Stimulated activated CD4-positive, alpha-beta T cell treated with anti-CD3 and anti-CD28 coated beads, TNF-alpha, amount 100 ng/mL, for 1 hour (primary cell): ENCODE results near the gene TMCO5A.
"Not testable (repeated sequence)": the region's sequence is repeated elsewhere in the genome, so short reads cannot be mapped to it uniquely, and the experiment has no call there.

ENCODE experiments used
- DNase-seq, 3 donors: peaks; one replicate each; pipeline ENCODE4 v3.0.0-alpha.2; 2020; ENCODE audit warnings: low read depth in 3 of 3, low spot score in 1 of 3

The TMCO5A gene

DNA sequence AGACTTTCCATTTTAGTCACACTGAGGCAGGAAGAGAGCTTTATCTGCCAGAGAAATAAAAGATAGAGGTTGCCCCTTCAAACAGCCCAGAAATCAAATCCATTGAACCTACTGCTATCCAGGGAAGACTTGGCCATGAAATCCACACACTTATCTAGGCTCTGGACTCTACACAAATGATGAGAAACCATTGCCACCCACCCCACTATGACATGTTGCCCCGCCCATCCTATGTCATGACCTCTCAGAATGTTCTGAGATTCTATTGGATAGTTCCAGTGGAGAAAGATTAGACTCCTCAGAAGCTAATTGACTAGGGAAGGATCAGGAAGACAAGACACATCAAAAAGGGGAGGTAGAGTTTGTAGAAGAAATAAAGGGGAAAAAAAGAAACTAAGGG, at the start of gene TMCO5A:
TMCO5A (plus strand) TSS at position 301 of the 400 bp plus-strand sequence. CDS start 1,684 bp downstream, outside the sequence.
- DNase-seq: no peak

DNA sequence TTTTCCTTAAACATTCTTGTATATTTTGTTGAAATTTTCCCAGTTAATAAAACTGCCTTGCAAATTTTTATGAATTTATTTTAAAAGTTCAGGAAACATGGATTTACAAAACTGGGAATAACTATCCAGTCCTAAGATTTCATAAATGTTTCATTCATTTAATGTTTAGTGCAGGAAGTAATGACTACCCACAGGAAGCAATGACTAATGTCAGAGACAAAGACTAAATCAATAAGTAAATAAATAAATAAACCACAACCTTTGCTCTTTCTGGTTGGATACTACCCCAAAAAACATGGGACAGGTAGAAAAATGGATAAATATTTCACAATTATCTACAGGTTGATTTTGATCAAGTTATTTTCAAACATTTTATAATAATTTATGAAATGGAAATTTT, 48.8 kb upstream of the TMCO5A start:
- DNase-seq: no peak

GRCh38 chr15:37888356-37888755, 46.1 kb upstream of the TMCO5A start:
- no peak for DNase-seq

DNA sequence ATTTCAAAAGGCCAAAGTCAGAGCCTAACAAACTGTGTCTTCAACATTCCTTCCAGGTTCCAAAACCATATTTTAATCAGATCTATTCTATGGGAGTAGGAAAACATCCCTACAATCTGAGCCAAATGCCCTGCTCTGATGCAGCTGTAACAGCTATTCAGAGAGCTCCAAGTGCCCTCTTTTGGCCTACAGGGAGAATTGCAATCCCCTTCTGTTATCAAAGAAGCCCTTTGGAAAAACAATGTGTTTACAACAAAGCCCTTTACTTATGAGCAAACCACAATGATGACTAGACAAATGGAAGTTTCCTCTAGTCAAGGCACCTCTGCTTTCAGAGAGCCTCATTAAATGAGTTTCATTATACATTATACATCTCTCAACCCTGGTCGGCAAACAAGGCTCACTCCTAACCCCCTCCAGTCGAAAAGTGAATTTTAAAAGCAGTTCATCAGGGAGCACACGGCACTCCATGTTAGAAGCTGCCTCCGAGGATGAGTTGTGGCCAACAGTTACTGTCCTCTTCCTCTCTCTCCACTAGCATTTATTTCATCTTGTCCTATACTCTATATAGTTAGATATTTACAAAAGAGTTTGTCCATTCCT, 42.6 kb upstream of the TMCO5A start:
- DNase-seq: no peak

DNA sequence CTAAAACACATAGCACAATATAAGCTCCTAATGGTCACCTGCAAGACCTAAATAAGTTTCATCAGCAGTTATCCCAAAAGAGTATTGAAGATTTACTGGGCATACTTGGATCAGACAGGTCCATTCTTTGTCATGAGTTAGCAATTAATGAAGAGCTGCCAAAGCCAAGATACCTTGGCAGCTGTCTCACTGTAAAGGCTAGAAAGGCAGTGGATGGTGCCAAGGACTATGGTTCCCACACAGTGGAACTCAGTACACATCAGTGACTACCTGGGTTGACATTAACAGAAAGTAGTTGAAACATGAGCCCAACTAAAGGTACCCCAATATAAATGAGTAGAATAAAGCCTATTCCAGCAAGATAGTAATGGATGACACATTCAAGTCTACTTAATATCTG, 41.1 kb upstream of the TMCO5A start:
- DNase-seq: no peak

DNA sequence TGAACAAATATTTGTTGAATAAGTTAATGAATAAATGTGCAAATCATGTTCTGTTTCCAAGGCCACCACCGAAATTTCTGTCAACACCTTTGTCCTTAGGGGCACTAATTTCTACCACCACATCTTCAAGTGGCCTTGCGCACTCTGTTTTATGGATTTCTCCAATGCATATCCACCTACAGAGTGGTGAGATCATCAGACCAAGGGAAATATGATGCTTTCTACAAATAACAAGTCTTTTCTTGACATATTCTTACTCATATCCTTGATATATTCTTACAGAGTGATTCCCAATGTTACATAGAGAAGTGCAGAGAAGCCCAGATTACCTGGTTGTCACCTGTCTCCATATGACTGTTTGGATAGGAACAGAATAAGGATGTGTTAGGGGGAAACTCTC, 36.1 kb upstream of the TMCO5A start:
- no peak for DNase-seq

- no peak for DNase-seq
These were observed 33.9 kb upstream of the TMCO5A start for GRCh38 chr15:37900326-37901221.

- DNase-seq: no peak
These were observed 32.3 kb upstream of the TMCO5A start for GRCh38 chr15:37902126-37902525.

DNA sequence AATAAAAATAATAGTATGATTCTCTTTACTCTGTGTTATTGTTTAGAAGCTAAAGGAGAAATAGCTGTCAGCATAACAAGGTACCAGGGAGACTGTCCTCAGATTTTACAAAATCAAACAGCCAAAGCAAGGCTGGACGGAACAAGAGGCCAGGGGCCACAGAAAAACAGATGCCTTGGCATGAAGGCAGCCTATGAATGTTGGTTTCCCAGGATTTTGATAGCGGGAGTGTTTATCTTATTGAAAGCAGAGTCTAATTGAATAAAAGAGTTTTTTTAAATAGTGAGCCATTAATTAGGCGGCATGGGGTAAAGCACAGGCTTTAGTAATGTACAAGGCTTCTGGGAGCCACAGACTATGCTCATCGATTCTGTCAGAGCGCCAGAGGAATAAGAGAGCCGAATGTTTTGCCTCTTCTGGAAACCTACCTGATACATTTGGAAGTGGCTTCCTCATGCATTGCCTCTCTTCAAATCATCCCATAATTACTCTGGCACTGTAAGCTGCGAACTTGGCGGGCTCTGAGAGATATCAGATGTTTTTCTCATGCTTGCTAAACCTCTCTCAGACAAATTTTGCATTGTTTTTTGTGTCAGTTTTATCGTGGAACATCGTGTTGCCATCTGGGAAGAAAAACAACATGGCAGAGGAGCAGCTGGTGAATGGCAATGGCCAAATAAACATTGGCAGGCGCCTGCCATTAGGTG, 30.4 kb upstream of the TMCO5A start:
- DNase-seq: no peak

- no peak for DNase-seq
These were observed 27.3 kb upstream of the TMCO5A start for GRCh38 chr15:37907136-37907535.

GRCh38 chr15:37921527-37922385, 12.7 kb upstream of the TMCO5A start:
- no peak for DNase-seq

DNA sequence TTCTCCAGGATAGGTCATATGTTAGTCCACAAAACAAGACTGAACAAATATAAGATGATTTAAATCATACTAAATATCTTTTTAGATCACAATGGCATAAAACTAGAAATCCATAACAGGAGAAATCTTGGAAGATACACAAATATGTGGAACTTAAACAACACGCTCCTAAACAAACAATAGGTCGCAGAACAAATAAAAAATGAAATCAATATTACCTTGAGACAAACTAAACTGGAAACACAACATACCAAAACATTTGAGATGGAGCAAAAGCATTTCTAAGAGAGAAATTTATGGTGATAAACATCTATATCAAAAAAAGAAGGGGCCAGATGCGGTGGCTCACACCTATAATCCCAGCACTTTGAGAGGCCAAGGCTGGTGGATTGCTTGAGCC, 8.3 kb upstream of the TMCO5A start:
- DNase-seq: no peak

DNA sequence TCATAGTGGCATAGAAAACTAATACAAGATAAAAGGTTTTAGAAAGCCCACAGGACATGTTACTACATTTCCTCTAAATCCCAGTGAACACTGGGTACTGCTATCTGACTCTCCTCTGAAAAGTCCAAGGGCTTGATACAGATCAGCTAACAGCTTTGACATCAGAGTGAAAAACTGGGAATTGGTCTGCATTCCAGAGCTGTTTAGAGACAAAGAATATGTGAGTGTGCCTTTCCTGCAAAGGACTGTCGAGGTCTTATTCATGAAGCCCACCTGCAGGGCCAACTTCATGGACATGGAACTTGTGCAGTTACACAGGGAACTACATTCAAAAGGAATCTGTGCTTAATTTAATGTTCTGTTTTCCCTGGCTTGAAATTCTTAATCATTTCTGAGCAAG, 5.2 kb upstream of the TMCO5A start:
- no peak for DNase-seq

- DNase-seq: no peak
These were observed 3.1 kb upstream of the TMCO5A start for GRCh38 chr15:37931321-37931720.

DNA sequence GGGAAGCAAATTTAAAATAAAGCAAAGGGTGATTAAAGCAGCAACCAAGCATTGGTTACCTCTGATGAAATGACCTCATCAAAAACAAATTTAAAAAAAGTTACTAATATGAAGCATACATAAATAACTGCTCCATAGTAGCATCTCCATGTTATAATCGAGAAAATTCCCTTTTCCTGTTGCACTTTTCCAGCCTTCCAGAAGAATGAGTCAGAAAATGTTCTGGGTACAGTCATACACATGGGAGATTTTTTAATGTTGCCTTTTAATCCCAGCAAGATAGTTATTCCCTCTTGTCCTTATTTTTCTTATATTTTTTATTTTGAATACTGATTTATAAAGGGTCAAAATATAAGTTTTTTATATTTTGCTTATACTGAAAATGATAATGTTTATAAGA, 2.6 kb upstream of the TMCO5A start:
- DNase-seq: no peak

GRCh38 chr15:37932549-37932948, 1.9 kb upstream of the TMCO5A start:
- no peak for DNase-seq

GRCh38 chr15:37933666-37934065, 774 bp upstream of the TMCO5A start:
- DNase-seq: no peak

- DNase-seq: no peak
These were observed 6.4 kb downstream of the TMCO5A start for GRCh38 chr15:37940876-37941275.

- DNase-seq: no peak
These were observed 7.3 kb downstream of the TMCO5A start for GRCh38 chr15:37941779-37942178.

DNA sequence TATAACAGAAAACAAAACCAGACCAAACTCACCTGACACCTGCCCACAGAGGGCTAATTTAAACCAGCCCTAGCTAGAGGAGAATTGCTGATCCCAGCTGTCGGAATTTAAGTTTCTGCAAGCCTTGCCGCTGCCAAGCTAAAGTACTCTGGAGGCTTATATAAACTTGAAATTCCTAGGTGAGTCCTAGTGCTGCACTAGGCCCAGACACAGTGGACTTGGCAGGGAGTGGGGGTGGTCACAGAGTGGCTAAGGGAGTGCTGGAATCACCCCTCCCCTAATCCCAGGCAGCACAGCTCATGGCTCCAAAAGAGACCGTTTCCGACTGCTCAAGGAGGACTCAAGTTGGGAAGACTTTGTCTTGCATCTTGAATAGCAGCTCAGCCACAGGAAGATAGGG, 17.6 kb downstream of the TMCO5A start:
- DNase-seq: no peak

DNA sequence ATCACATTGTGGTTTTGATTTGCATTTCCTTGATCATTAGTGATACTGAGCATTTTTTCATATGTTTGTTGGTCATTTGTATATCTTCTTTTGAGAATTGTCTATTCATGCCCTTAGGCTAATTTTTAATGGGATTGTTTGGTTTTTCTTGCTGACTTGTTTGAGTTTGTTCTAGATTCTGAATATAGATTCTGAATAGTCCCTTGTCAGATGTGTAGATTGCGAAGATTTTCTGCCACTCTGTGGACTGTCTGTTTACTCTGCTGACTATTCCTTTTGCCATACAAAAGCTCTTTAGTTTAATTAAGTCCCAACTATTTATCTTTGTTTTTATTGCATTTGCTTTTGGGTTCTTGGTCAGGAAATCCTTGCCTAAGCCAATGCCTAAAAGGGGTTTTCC, 26.3 kb downstream of the TMCO5A start:
- not testable (repeated sequence) for DNase-seq
